Measurements from ENCODE around the gene PAPPA2.

PAPPA2 gene

DNA sequence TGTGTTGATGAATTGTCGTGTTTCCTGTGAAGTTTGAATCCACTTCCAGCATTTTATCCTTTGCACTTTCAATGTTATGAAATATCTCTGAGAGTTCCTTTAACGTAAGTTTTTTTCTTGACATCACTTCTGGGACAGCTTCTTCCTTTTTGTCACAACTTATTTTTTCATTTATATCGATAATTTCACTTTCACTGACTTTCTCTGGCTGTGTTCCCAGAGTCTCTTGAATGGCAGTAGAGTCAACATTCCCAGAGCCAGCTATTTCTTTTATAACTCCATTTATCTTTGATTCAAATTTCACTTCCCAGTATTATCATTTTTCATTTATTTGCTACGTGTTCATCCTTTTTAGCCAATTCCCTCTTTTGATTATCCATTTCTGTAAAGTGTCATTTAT, 256.5 kb downstream of the PAPPA2 start:
- no peak overlapping the region for H3K4me2 ChIP-seq (ENCODE audit: low read depth, low read length, poor library complexity, severe bottlenecking)
- no peak overlapping the region for H3K9ac ChIP-seq (ENCODE audit: low read length)
- H3K36me3 ChIP-seq (ENCODE audit: low read length) = no peaks in the 10 kb centered on the region
- no peaks in the 10 kb centered on the region for H3K9me2 ChIP-seq (replicated peaks; ENCODE audit: insufficient read depth, low read length)
- H3K4me3 ChIP-seq (ENCODE audit: insufficient read depth, low read length, poor library complexity, severe bottlenecking) = no peak overlapping the region
- H4K20me1 ChIP-seq (ENCODE audit: low read depth, low read length) = no peaks in the 10 kb centered on the region
- no peak overlapping the region for H3K27ac ChIP-seq (ENCODE audit: low read depth, low read length)
- H3K27me3 ChIP-seq (ENCODE audit: low read length) = no peaks in the 10 kb centered on the region
- TF ChIP-seq, protein P1, sequence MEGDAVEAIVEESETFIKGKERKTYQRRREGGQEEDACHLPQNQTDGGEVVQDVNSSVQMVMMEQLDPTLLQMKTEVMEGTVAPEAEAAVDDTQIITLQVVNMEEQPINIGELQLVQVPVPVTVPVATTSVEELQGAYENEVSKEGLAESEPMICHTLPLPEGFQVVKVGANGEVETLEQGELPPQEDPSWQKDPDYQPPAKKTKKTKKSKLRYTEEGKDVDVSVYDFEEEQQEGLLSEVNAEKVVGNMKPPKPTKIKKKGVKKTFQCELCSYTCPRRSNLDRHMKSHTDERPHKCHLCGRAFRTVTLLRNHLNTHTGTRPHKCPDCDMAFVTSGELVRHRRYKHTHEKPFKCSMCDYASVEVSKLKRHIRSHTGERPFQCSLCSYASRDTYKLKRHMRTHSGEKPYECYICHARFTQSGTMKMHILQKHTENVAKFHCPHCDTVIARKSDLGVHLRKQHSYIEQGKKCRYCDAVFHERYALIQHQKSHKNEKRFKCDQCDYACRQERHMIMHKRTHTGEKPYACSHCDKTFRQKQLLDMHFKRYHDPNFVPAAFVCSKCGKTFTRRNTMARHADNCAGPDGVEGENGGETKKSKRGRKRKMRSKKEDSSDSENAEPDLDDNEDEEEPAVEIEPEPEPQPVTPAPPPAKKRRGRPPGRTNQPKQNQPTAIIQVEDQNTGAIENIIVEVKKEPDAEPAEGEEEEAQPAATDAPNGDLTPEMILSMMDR (IDR thresholded peaks at IDR 0.05; ENCODE audit: insufficient read depth, low read length, poor library complexity, severe bottlenecking) = no peak
- no peak for TF ChIP-seq EZH2phosphoT487 (conservative IDR thresholded peaks at IDR 0.05; ENCODE audit: low read length)
- no peak overlapping the region for H2AFZ ChIP-seq (ENCODE audit: low read depth, low read length, severe bottlenecking)
- no peaks in the 10 kb centered on the region for H3K79me2 ChIP-seq (ENCODE audit: insufficient read depth, low read length)
- no peaks in the 10 kb centered on the region for H3K9me3 ChIP-seq (ENCODE audit: insufficient read depth, low read length)
- no peaks in the 10 kb centered on the region for H3F3A ChIP-seq (ENCODE audit: insufficient read depth)

DNA sequence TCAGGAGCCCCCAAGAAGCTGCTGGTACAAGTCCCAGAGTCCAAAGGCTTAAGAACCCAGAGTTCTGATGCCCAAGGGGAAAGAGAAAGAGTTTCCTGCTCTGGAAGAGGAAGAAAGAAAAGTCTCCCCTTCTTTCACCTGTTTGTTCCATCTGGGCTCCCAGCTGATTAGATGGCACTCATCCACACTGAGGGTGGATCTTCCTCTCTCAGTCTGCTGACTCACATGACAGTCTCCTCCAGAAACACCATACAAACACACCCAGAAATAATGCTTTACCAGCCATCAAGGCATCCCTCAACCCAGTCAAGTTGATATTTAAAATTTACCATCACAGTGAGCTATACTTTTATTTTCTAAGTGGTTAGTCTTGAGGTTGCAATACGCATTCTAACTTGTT, 257.9 kb downstream of the PAPPA2 start:
- Histone ChIP-seq H3K4me3 (ENCODE audit: insufficient read depth, low read length, poor library complexity, severe bottlenecking) (no peak overlapping the region), H3K9ac (ENCODE audit: low read length) (no peak overlapping the region), H3K4me2 (ENCODE audit: low read depth, low read length, poor library complexity, severe bottlenecking) (no peak overlapping the region), H2AFZ (ENCODE audit: low read depth, low read length, severe bottlenecking) (no peak overlapping the region), H3K27ac (ENCODE audit: low read depth, low read length) (no peak overlapping the region), H3K9me2 (replicated peaks; ENCODE audit: insufficient read depth, low read length) (no peaks in the 10 kb centered on the region), H3K27me3 (ENCODE audit: low read length) (no peaks in the 10 kb centered on the region), H3K9me3 (ENCODE audit: insufficient read depth, low read length) (no peaks in the 10 kb centered on the region), H3F3A (ENCODE audit: insufficient read depth) (no peaks in the 10 kb centered on the region), H3K36me3 (ENCODE audit: low read length) (no peaks in the 10 kb centered on the region), H3K79me2 (ENCODE audit: insufficient read depth, low read length) (no peaks in the 10 kb centered on the region), H4K20me1 (ENCODE audit: low read depth, low read length) (no peaks in the 10 kb centered on the region)
- TF ChIP-seq, protein P1 (IDR thresholded peaks at IDR 0.05; ENCODE audit: insufficient read depth, low read length, poor library complexity, severe bottlenecking) = no peak

DNA sequence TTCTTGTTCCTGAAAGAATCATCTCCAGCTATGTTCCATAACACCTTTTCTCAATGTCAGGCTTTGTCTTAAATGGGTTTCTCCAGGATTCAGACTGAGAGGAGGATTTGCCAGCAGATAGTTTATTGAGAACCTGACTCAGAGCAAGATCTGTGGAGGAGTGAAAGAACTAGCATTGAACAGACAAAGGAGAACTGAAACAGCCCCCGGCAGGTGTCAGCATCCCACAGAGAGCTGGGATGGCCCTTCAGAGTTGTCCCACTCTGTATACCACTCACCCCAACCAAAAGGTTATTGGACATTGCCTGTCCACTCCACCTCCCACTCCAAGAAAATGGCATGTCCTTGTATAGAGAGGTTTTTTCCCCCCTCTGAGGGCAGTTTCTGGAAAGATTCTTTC, 270.7 kb downstream of the PAPPA2 start:
- Histone ChIP-seq H3F3A (ENCODE audit: insufficient read depth) (no peaks in the 10 kb centered on the region), H3K27ac (ENCODE audit: low read depth, low read length) (no peak overlapping the region), H3K9ac (ENCODE audit: low read length) (no peak overlapping the region), H2AFZ (ENCODE audit: low read depth, low read length, severe bottlenecking) (no peak overlapping the region), H3K9me2 (replicated peaks; ENCODE audit: insufficient read depth, low read length) (no peaks in the 10 kb centered on the region), H3K27me3 (ENCODE audit: low read length) (no peaks in the 10 kb centered on the region), H3K36me3 (ENCODE audit: low read length) (no peaks in the 10 kb centered on the region), H3K79me2 (ENCODE audit: insufficient read depth, low read length) (no peaks in the 10 kb centered on the region), H3K4me3 (ENCODE audit: insufficient read depth, low read length, poor library complexity, severe bottlenecking) (no peak overlapping the region), H3K9me3 (ENCODE audit: insufficient read depth, low read length) (no peaks in the 10 kb centered on the region), H4K20me1 (ENCODE audit: low read depth, low read length) (no peaks in the 10 kb centered on the region), H3K4me2 (ENCODE audit: low read depth, low read length, poor library complexity, severe bottlenecking) (no peak overlapping the region)
- TF ChIP-seq EZH2phosphoT487 (conservative IDR thresholded peaks at IDR 0.05; ENCODE audit: low read length) = no peak
- TF ChIP-seq, protein P1 (IDR thresholded peaks at IDR 0.05; ENCODE audit: insufficient read depth, low read length, poor library complexity, severe bottlenecking) = no peak

DNA sequence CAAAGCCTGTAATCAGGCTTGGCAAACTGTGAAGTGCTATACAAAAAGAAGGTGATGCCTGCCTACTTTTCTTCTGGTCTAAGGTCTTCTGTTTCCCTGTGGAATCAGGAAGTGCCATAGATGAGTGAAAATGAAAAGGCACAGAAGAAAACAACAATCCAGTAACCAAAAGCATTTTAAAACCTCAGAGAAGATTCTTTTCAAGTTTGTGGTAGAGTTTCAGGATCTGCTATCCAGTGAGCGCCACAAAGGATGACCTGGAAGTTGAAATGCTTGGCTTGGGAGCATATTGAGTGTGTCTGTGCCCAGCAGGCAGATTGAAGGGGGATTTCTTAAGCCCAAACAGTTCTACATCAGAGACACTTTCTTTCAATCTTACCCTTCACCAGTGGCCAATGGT, 272.2 kb downstream of the PAPPA2 start:
- Histone ChIP-seq H3F3A (ENCODE audit: insufficient read depth) (no peaks in the 10 kb centered on the region), H3K9me3 (ENCODE audit: insufficient read depth, low read length) (no peaks in the 10 kb centered on the region), H3K4me3 (ENCODE audit: insufficient read depth, low read length, poor library complexity, severe bottlenecking) (no peak overlapping the region), H3K4me2 (ENCODE audit: low read depth, low read length, poor library complexity, severe bottlenecking) (no peak overlapping the region), H3K36me3 (ENCODE audit: low read length) (no peaks in the 10 kb centered on the region), H3K9ac (ENCODE audit: low read length) (no peak overlapping the region), H3K27me3 (ENCODE audit: low read length) (no peaks in the 10 kb centered on the region), H3K79me2 (ENCODE audit: insufficient read depth, low read length) (no peaks in the 10 kb centered on the region), H4K20me1 (ENCODE audit: low read depth, low read length) (no peaks in the 10 kb centered on the region), H3K9me2 (replicated peaks; ENCODE audit: insufficient read depth, low read length) (no peaks in the 10 kb centered on the region), H2AFZ (ENCODE audit: low read depth, low read length, severe bottlenecking) (no peak overlapping the region), H3K27ac (ENCODE audit: low read depth, low read length) (no peak overlapping the region)
- TF ChIP-seq EZH2phosphoT487 (conservative IDR thresholded peaks at IDR 0.05; ENCODE audit: low read length) = no peak
- TF ChIP-seq, protein P1 (IDR thresholded peaks at IDR 0.05; ENCODE audit: insufficient read depth, low read length, poor library complexity, severe bottlenecking) = no peak
